HG02588 (cell line): ENCODE results near the gene SLC1A5.
"Not testable (repeated sequence)": the region's sequence is repeated elsewhere in the genome, so short reads cannot be mapped to it uniquely, and the experiment has no call there.

ENCODE experiments used
- ATAC-seq: cut with Tn5 transposase; IDR thresholded peaks from one replicate; pipeline ENCODE4 v1.9.1; 2021; ENCODE audit warnings: mild to moderate bottlenecking, moderate library complexity; ENCODE audit not compliant: unreplicated experiment

The SLC1A5 gene

DNA sequence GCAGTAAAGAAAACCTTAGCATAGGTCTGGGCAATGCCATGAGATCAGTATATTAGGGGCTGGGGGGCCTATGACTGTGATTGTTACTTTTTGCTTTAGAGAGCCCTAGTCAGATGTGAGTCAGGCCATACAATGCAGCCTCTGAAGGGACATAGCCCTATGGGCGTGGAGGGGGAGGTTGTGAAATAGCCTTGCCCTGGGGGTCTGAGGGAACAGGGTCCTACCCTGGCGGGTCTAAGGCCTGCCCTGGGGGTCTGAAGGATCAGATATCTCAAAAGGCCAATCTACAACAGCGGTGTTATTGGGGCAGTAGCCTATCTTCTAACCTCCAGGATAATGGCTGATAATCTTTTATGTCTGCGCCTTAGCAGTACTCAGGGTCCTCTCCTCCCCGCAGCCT lies 13.8 kb upstream of the SLC1A5 start:
- ATAC-seq: no peak

DNA sequence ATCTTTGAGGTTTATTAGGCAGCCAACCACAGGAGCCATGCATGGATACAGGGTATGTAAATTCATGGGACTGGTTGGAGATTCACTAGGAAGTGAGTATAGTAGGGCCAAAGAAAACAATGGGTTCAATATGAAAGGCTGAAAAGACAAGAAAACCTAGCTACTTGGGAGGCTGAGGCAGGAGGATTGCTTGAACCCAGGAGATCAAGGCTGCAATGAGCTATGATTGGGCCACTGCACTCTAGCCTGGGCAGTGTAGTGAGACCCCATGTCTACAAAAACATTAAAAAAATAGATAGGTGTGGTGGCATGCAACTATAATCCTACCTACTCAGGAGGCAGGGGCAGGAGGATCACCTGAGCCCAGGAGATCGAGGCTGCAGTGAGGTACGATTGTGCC lies 10.3 kb upstream of the SLC1A5 start:
- no peak for ATAC-seq

DNA sequence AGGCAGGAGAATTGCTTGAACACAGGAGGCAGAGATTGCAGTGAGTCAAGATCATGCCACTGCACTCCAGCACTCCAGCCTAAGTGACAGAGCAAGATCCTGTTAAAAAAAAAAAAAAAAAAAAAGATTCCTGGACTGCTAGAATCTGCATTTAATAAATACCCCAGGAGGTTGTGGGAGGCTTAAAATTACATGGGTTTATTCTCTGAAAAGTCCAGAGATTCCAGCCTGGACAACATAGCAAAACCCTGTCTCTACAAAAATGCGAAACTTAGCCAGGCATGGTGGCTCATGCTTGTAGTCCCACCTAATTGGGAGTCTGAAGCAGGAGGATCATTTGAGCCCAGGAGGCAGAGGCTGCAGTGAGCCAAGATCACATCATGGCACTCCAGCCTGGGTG lies 9.5 kb upstream of the SLC1A5 start:
- ATAC-seq: no peak

DNA sequence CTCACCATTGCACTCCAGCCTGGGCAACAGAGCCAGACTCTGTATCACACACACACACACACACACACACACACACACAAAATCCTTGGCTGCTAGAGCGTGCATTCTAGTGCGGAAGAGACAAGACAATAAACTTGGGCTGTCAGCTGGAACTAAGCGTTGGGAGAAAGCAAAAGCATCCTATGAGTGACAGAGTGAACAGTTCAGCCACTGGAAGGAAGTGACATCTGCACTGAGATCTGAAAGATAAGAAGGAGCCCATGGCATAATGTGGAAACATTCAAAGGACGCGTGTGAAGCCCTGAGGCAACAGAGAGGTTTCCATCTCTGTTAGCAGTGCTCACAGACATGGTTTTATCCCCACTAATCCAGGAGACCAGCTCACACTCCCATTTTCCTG lies 3.5 kb upstream of the SLC1A5 start:
- no peak for ATAC-seq

DNA sequence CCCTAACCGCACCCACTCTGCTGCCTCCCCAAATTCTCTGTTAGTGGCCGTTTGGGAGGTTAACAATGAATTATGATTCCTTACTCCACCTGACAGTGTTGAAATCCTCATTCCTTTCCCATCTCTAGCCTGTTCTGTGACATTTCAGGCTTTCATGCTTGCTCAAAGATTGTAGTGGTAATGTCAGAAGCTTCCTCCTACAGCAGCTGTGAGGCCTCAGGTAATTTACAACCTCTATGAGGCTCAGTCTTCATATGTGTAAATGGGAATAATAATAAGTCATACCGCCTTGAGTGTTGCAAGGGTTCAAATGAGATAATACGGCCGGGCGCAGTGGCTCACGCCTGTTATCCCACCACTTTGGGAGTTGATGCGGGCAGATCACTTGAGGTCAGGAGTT lies 977 bp upstream of the SLC1A5 start:
- no peak for ATAC-seq

DNA sequence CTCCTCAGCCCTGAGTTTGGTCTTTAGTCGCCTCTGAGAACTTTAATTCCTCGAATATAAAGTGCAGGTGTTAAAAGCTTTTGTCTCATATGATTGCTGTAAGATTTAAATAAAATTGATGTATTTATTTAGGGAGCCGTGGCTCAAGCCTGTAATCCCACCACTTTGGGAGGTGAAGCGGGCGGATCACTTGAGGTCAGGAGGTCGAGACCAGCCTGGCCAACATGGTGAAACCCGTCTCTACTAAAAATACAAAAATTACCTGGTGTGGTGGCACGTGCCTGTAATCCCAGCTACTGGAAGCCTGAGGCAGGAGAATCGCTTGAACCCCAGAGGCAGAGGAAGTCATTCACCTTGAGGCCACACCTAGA lies 559 bp upstream of the SLC1A5 start:
- ATAC-seq: no peak

DNA sequence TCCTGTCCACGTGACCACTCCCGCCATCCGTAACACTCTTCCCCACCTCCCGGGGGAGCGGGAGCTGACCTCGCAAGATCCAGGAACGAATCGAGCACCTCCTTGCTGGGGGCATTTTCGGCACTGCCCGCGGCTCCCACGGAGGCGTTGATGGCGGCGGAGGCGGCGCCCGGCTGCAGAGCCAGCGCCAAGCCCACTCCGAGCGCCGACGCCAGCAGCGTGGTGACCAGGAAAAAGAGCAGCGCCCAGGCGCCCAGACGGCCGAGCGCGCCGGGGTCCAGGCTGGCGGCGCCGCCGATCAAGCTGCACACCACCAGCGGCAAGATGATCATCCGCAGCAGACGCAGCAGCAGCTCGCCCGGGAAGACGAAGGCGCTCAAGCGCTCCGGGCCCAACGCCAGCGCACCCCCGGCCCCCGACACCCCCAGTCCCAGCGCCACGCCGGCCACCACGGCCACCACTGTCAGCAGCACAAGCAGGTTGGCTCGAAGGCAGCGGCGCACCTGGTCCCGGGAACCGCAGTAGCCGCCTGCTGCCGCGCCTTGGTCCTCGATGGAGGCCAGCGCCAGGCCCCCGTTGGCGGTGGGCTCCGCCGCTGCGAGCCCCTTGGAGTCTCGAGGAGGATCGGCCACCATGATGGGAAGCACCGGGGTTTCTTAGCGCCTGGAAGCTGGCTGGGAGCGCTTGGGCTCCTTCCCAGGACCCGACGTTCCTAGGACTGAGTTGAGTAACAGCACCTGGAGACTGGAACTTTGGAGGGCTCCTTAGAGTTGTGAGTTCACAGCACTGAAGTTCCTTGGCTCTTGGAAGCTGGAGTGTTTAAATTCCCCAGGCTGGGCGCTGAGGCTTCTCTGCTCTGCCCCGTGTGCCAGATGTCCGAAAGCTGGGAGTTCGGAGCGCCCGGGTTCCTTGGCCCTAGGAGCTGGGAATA lies 798 bp downstream of the SLC1A5 start:
- no peak for ATAC-seq

DNA sequence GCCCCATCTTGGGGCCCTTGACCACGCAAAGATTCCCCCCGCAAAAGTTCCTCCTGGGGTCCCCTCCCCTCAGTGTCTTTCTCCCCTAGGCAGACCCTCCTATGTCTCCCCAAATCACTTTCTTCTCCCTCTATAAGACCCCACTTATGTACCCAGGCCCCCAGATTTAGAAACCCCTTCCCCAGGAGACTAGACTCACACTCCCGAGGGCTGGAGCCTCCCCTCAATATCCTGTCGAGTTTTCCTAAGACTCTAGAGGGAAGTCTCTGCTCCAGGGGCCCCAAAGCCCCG lies 1.4 kb downstream of the SLC1A5 start:
- ATAC-seq: no peak

DNA sequence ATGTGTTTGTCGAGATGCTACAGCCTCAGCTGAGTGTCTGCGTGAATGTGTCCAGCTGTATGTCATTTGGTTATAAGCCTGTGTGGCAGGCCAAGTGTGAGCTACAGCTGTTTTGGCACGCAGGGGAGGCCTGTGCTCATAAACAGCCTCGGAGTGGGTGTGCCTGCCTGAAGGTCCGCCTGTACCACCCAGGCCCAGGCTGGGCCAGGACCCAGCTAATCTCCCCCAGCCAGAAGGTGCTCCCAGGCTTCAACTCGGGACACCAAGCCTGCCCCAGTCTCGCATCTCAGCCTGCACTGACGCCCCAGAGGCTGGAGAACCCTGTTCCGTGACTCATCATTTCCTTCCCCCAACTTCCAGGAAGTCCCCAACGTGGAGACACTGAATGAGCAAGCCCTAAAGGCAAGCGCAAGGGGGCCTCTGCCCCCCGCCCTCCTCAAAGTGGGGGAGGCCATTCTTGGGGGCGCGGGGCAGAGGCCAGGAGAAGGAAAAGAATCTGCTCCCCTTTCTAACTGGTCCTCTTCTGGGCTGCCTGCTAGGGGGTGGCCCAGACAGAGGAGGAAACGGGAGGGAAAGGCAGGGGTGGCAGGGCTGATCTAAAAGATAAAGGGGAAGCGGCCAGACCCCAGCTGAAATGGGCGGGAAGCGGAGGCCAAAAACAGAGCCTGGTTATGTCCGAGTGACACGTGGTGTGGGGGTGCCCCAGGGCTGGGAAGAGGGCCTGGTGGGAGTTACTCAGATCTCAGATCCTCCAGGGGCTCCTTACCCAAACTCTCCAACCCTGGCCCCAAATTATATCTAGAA lies 2.0 kb downstream of the SLC1A5 start:
- ATAC-seq: peak; percentile 31

DNA sequence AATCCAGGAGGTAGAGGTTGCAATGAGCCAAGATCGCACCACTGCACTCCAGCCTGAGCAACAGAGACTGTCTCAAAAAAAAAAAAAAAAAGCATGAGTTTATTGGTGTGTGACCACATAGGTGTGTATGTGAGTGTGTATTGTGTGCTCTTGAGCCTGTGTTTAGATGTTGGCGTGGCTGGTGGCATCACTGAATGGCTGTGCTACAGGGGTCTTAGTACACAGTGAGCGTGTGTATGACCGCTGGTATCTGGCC lies 2.5 kb downstream of the SLC1A5 start:
- ATAC-seq: no peak

DNA sequence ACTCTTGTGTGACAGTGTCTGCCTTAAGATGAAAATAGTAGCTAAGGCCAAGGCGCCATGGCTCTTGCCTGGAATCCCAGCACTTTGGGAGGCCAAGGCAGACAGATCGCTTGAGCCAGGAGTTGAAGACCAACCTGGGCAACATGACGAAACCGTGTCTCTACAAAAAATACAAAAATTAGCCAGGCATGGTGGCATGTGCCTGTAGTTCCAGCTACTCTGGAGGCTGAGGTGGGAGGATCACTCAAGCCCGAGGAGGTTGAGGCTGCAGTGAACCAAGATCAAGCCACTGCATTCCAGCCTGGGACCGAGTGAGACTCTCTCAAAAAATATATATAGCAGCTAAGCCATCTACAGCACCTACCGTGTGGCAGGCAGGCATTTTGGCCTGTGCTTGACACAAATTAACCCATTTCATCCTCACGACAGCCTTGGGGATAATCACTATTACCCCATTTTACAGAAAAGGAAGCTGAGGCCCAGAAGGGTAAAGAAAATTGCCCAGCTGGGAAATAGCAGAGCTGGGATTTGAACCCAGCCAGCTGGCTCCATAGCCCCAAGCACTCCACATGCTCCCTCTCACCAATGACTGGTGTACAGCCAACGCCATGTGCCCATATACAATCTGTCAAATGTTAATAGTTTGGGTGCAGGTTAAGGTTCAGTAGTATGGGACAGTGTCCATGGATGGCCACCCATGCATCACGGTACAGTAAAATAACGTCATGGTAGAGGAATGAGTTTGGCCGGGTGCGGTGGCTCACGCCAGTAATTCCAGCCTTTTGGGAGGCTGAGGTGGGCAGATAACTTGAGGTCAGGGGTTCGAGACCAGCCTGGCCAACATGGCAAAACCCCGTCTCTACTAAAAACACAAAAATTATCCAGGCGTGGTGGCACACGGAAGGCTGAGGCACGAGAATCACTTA lies 3.1 kb downstream of the SLC1A5 start:
- no peak for ATAC-seq

DNA sequence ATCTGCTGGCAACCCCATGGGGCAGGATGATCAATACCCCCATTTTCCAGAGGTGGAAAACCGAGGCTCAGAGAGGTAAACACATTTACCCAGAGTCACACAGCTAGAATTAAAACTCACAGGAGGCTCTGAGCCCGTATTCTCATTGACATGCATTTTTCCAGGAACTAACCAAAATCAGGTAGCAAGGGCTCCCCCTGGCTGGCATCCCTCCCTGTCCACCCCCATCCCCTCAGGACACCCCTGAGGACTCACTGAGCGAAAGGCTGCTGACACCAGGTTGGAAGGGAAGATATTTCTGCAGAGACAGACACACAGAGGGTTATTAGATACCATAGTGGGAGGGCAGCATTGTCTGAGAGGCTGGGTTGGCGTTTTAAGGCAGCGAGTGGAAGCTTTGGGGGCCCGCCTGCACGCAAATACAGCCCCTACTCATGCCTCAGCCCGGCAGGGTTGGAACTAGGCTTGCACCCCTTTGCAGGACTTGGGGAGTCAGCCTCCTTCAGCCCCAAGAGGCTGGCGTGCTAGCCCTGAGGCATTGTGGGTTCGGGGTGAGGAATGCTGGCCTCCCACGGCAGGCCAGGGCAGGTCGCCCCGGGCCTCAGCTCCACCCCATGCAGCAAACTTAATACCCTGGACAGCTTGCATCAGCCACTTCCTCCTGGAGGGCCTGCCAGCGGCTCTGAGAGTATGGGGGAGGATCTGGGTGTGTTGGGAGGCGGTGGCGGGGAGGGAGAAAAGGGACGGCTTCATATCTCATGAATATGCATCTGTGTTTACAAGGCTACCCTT lies 3.9 kb downstream of the SLC1A5 start:
- ATAC-seq: no peak

DNA sequence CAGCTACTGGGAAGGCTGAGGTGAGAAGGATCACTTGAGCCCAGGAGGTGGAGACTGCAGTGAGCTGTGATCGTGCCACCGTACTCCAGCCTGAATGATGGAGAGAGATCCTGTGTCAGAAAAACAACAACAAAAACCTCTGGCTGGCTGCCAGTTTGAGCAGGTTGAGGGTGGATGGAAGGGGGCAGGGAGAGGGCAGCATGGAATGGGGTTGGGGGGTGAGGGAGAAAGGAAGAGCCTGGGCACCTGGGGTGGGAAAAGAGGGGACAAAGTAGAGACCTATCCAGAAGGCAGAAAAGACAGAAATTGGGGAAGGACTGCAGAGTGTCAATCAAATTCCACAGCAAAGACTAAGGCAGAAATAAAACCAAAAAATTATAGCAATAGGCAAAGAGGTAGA lies 4.7 kb downstream of the SLC1A5 start:
- no peak for ATAC-seq

DNA sequence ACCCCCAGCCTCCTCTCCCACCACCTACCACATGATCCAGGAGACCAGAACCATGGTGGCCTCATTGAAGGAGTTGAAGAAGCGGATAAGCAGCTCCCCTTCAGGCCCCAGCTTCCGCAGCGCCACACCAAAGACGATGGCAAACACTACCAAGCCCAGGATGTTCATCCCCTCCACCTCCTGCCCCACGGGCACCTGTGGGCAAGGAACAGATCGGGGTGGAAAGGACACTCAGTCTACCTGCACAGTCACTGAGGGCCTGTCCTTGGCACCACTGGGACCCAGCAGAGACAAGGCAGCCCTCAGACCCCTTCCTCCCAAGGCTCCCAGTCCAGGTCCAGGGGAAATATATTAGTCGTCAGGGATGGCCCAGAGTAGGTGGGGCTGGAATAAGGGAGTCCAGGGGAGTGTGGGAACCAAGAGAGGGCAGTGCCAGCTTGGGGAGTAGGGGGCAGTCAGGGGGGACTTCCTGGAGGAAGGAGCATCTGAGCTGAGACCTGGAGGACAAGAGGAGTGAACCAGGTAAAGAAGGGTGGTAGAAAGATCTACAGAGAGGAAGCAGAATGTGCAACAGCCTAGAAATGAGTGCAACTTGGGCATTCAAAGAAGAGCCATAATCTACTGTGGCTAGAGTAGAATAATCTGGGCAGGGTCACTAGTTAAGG lies 5.9 kb downstream of the SLC1A5 start:
- ATAC-seq: no peak

DNA sequence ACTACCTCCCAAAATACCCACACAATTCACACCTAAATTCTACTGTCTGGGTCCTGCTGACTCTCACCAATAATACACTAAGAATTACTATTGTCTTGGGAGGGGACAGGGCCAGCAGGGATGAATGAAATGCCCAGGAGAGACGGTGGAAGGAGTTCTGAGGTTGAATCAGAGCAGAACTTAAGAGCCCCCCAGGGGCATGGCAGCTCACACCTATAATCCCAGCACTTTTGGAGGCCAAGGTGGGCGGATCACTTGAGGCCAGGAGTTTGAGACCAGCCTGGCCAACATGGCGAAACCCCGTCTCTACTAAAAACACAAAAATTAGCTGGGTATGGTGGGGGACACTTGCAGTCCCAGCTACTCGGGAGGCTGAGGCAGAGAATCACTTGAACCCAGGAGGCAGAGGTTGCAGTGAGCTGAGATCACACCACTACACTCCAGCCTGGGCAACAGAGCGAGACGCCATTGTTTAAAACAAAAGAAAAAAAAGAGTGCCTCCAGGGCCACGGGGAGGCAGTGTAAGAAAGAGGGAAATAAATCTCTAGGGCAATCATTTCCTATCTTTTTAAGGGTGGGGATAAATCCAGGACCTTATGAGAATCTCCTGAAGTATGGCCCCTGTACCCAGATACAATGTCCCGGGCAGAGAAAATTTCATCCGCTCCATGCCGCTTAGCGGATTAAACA lies 10.3 kb downstream of the SLC1A5 start:
- not testable (repeated sequence) for ATAC-seq

DNA sequence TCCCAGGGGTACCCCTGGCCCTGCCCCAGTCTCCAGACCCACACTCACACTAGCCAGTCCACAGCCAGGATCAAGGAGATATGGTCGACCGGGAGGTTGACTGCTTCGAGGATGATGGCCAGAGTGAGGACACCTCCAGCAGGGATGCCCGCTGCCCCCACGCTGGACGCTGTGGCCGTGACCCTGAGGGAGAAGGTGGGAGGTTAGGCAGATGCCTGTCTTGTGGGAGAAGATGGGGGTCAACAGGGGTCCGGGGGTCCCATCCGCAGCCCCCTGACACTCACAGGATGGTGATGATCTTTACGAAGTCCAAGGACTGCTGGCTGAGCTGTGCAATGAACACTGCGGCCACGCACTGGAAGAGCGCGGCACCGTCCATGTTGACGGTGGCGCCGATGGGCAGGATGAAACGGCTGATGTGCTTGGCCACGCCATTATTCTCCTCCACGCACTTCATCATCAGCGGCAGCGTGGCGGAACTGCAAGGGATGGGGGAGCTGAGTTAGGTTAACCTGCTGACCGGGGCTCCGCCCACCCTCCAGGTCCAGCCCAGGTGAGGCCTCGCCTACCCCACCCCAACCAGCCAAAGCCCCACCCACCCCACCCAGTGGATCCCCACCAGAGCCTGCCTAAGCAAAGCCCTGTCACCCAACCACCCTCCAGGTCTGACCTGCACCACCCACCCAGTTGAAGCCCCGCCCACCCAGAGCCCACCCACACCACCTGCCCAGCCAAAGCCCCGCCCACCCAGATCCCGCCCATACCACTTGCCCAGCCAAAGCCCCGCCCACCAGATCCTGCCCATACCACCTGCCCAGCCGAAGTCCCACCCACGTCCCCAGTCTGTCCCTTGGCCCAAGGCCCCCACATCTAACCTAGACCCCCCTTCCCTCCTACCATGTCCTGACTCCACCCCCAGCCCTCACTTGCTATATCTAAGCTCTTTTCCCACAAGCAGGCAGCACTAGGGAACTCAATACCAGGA lies 11.2 kb downstream of the SLC1A5 start:
- ATAC-seq: no peak

DNA sequence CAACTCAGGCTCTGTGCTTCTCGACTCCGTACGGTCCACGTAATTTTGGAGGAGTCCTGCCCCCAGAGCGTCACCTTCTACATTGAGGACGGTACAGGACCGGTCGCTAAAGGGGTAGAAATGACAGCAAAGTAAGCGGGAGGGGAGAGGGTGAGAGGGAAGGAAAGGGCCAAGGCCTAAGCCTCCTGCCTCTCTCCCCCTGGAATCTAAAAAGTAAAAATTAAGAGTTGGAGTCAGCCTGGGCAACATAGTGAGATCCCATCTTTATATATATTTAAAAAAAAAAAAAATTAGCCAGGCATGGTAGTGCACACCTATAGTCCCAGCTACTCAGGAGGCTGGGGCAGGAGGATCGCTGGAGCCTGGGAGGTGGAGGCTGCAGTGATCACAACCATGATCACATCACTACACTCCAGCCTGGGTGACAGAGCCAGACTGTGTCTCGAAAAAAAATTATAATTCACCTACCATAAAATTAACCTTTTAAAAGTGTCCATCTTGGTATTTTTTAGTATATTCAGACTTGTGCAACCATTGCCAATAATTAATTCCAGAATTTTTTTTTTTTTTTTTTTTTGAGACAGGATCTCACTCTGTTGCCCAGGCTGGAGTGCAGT lies 12.6 kb downstream of the SLC1A5 start:
- no peak for ATAC-seq

DNA sequence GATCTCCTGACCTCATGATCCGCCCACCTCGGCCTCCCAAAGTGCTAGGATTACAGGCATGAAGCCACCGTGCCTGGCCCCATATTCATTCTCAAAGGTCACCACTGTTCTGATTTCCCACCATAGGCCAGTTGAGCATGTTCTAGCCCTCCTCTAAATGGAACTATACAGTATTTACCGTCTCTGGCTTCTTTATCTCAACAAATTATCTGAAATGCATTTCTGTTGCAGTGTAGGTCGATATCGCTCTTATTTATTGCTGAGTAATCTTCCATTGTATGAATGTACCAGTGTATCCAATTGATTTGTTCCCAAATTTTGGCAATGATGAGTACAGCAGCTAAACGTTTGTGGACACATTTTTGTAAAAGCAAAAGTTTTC lies 15.4 kb downstream of the SLC1A5 start:
- no peak for ATAC-seq
